HG02798 (cell line): ENCODE data around the gene SLC38A10.
A peak's percentile ranks its signal among the peaks of the same experiment; 100 is the strongest.

Experiments
- ATAC-seq: cut with Tn5 transposase; IDR thresholded peaks from one replicate; pipeline ENCODE4 v1.9.1; 2021; ENCODE audit warnings: mild to moderate bottlenecking; ENCODE audit not compliant: unreplicated experiment, poor library complexity

SLC38A10 gene

GRCh38 chr17:81246679-81247338 is 48.3 kb downstream of the SLC38A10 start:
- ATAC-seq = no peak

- no peak for ATAC-seq
These were observed 48.8 kb downstream of the SLC38A10 start for GRCh38 chr17:81246343-81246670.

- no peak for ATAC-seq
These were observed 49.3 kb downstream of the SLC38A10 start for GRCh38 chr17:81245665-81246342.

GRCh38 chr17:81245024-81245664 is 50.0 kb downstream of the SLC38A10 start:
- ATAC-seq = no peak

GRCh38 chr17:81244358-81245023 is 50.6 kb downstream of the SLC38A10 start:
- no peak for ATAC-seq

GRCh38 chr17:81243333-81243664 is 51.8 kb downstream of the SLC38A10 start:
- no peak for ATAC-seq

GRCh38 chr17:81242421-81243332 is 52.4 kb downstream of the SLC38A10 start:
- ATAC-seq = no peak

- ATAC-seq = no peak
These were observed 53.3 kb downstream of the SLC38A10 start for GRCh38 chr17:81241648-81242420.

GRCh38 chr17:81241203-81241602 is 53.9 kb downstream of the SLC38A10 start:
- no peak for ATAC-seq

GRCh38 chr17:81240761-81241160 is 54.3 kb downstream of the SLC38A10 start:
- ATAC-seq = no peak

- no peak for ATAC-seq
These were observed 55.2 kb downstream of the SLC38A10 start for GRCh38 chr17:81239714-81240555.

GRCh38 chr17:81238815-81239713 is 56.0 kb downstream of the SLC38A10 start, which contains the start of the genes NDUFAF8 and TEPSIN:
NDUFAF8 (plus strand) TSS chr17:81239318; CDS start chr17:81239364, 46 bp downstream.
TEPSIN (minus strand) TSS chr17:81239055; CDS start chr17:81239033, 22 bp downstream.
- ATAC-seq = peak; percentile 95

- ATAC-seq = no peak
These were observed 56.7 kb downstream of the SLC38A10 start for GRCh38 chr17:81238490-81238814.

GRCh38 chr17:81237591-81238489 is 57.3 kb downstream of the SLC38A10 start:
- ATAC-seq = no peak

GRCh38 chr17:81236784-81237183 is 58.3 kb downstream of the SLC38A10 start:
- no peak for ATAC-seq
